ENCODE results near the gene VSIG10L2.

Gene VSIG10L2

DNA sequence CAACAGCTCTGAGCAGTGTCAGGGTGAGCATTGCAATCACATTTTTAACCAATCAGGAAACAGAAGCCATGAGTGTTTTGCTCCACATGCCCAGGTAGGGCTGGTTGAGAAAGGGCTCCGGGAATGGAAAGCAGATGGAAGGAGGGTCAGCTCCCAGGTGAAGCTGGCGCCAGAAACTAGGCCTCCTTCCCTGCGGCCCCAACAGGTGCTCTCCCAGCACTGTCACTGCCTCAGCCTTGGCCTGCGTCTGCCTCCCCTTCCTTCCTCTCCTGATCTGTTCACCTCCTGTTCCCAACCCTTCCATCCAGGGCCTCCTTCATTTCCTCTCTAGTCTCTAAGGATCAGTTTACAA is 4.6 kb upstream of the VSIG10L2 start:
- ATAC-seq: no peak
- TF ChIP-seq SNAI2 (CRISPR knock-in tag; IDR thresholded peaks at IDR 0.05) (no peak), ARNTL (CRISPR knock-in tag; IDR thresholded peaks at IDR 0.05; ENCODE audit: borderline replicate concordance, low read depth) (no peak), ISL1 (CRISPR knock-in tag; IDR thresholded peaks at IDR 0.05) (no peak), TOX (CRISPR knock-in tag; IDR thresholded peaks at IDR 0.05; ENCODE audit: borderline replicate concordance) (no peak), CSDC2 (CRISPR knock-in tag; IDR thresholded peaks at IDR 0.05) (no peak), BACH2 (CRISPR knock-in tag; IDR thresholded peaks at IDR 0.05; ENCODE audit: borderline replicate concordance) (no peak), ZFP3 (CRISPR knock-in tag; IDR thresholded peaks at IDR 0.05) (no peak), ZC3H10 (CRISPR knock-in tag; IDR thresholded peaks at IDR 0.05) (no peak), ZNF70 (CRISPR knock-in tag; IDR thresholded peaks at IDR 0.05) (no peak), OSR1 (CRISPR knock-in tag; IDR thresholded peaks at IDR 0.05) (no peak), GLIS3 (CRISPR knock-in tag; IDR thresholded peaks at IDR 0.05) (no peak), TCF4 (CRISPR knock-in tag; IDR thresholded peaks at IDR 0.05; ENCODE audit: borderline replicate concordance) (no peak), ESRRG (CRISPR knock-in tag; IDR thresholded peaks at IDR 0.05) (no peak), ZNF8 (CRISPR knock-in tag; IDR thresholded peaks at IDR 0.05) (no peak), ZNF565 (CRISPR knock-in tag; conservative IDR thresholded peaks at IDR 0.05; ENCODE audit: low read depth) (no peak), ZFP30 (CRISPR knock-in tag; IDR thresholded peaks at IDR 0.05) (no peak)
- TF ChIP-seq, protein P1, sequence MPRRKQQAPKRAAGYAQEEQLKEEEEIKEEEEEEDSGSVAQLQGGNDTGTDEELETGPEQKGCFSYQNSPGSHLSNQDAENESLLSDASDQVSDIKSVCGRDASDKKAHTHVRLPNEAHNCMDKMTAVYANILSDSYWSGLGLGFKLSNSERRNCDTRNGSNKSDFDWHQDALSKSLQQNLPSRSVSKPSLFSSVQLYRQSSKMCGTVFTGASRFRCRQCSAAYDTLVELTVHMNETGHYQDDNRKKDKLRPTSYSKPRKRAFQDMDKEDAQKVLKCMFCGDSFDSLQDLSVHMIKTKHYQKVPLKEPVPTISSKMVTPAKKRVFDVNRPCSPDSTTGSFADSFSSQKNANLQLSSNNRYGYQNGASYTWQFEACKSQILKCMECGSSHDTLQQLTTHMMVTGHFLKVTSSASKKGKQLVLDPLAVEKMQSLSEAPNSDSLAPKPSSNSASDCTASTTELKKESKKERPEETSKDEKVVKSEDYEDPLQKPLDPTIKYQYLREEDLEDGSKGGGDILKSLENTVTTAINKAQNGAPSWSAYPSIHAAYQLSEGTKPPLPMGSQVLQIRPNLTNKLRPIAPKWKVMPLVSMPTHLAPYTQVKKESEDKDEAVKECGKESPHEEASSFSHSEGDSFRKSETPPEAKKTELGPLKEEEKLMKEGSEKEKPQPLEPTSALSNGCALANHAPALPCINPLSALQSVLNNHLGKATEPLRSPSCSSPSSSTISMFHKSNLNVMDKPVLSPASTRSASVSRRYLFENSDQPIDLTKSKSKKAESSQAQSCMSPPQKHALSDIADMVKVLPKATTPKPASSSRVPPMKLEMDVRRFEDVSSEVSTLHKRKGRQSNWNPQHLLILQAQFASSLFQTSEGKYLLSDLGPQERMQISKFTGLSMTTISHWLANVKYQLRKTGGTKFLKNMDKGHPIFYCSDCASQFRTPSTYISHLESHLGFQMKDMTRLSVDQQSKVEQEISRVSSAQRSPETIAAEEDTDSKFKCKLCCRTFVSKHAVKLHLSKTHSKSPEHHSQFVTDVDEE (CRISPR knock-in tag; IDR thresholded peaks at IDR 0.05): no peak
- TF ChIP-seq, protein P2, sequence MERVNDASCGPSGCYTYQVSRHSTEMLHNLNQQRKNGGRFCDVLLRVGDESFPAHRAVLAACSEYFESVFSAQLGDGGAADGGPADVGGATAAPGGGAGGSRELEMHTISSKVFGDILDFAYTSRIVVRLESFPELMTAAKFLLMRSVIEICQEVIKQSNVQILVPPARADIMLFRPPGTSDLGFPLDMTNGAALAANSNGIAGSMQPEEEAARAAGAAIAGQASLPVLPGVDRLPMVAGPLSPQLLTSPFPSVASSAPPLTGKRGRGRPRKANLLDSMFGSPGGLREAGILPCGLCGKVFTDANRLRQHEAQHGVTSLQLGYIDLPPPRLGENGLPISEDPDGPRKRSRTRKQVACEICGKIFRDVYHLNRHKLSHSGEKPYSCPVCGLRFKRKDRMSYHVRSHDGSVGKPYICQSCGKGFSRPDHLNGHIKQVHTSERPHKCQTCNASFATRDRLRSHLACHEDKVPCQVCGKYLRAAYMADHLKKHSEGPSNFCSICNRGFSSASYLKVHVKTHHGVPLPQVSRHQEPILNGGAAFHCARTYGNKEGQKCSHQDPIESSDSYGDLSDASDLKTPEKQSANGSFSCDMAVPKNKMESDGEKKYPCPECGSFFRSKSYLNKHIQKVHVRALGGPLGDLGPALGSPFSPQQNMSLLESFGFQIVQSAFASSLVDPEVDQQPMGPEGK (CRISPR knock-in tag; IDR thresholded peaks at IDR 0.05; ENCODE audit: borderline replicate concordance): no peak
- TF ChIP-seq, protein P3, sequence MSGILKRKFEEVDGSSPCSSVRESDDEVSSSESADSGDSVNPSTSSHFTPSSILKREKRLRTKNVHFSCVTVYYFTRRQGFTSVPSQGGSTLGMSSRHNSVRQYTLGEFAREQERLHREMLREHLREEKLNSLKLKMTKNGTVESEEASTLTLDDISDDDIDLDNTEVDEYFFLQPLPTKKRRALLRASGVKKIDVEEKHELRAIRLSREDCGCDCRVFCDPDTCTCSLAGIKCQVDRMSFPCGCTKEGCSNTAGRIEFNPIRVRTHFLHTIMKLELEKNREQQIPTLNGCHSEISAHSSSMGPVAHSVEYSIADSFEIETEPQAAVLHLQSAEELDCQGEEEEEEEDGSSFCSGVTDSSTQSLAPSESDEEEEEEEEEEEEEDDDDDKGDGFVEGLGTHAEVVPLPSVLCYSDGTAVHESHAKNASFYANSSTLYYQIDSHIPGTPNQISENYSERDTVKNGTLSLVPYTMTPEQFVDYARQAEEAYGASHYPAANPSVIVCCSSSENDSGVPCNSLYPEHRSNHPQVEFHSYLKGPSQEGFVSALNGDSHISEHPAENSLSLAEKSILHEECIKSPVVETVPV (CRISPR knock-in tag; IDR thresholded peaks at IDR 0.05): no peak
- TF ChIP-seq, protein P4, sequence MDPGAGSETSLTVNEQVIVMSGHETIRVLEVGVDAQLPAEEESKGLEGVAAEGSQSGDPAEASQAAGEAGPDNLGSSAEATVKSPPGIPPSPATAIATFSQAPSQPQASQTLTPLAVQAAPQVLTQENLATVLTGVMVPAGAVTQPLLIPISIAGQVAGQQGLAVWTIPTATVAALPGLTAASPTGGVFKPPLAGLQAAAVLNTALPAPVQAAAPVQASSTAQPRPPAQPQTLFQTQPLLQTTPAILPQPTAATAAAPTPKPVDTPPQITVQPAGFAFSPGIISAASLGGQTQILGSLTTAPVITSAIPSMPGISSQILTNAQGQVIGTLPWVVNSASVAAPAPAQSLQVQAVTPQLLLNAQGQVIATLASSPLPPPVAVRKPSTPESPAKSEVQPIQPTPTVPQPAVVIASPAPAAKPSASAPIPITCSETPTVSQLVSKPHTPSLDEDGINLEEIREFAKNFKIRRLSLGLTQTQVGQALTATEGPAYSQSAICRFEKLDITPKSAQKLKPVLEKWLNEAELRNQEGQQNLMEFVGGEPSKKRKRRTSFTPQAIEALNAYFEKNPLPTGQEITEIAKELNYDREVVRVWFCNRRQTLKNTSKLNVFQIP (CRISPR knock-in tag; IDR thresholded peaks at IDR 0.05; ENCODE audit: borderline replicate concordance, low read depth): no peak

DNA sequence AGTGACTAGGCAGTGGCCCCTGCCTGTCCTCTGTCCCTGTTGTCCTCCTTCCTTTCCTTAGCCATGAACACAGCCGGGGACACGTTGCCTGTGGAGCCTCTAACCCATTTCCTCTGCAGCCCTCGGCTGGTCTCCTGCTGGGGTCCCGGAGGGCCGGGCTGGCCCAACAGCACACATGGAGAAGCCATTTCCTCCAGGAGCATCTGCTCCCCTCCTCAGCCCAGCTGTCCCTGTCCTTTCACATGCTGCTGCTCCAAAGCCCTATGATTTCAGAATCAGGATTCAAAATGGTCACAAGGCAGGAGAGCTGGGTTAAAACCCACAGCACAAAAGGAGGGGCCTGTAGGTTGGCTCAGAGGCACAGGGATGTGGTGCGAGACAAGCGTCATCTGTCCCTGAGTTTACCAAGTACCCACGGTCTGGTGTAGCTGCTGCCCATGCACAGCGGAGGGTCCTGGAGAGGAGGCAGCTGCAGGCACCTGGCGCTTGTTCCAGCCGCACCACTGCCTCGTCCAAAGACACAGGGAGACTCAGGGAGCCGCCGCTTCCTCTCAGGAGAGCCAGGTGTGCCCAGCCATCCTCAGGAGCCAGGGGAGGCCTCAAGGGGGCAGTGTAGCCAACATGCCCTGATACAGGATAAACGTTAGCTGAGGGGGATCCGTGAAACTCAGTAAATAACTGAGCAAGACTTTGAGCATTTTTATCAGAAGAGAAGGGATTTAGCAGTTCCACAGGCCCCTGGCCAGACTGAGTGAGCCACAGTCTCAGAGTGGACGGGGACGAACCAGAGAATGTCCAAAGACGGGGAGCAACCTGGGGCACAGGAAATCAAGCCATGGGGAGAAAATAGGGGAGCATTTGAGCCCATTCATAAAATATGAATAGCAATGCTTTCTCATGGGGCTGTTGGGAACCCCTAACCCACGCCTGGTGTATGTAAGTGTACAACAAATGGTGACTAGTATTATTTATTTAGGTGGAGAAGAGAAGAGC is 3.9 kb upstream of the VSIG10L2 start:
- peak; percentile 84 for ATAC-seq

DNA sequence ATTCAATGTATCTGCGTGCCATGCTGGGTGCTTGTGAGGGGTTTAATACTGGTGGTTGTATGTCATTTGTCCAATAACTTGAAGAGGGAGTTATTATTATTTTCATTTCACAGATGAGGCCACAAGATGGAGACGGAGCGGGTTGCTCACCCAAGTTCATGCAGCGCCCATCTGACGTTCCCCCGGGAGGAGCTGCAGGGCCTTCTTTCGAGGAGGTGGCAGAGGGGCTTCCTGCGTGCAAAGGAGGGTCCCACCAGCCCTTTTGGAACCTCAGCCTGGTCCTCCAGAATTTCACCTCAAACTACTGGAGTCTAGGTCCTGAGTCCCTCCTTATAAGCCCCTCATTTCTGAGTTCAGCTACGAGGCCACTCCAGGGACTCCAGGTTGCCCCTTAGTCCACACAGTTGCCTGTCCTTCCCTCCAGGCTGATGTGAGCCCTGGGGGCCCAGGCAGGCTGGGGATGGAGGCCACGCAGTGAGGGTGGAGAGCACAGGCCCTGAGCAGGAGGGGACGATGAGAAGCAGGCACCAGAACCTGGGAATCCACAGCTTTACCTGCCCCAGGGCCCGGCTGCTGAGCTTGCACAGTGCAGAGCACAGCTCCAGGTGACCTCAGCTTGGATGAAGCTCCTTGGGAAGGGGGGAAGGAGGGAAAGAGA is 2.9 kb upstream of the VSIG10L2 start:
- no peak for ATAC-seq
- TF ChIP-seq ZC3H10 (CRISPR knock-in tag; IDR thresholded peaks at IDR 0.05) (no peak), SNAI2 (CRISPR knock-in tag; IDR thresholded peaks at IDR 0.05) (no peak), RARB (CRISPR knock-in tag; IDR thresholded peaks at IDR 0.05) (no peak), ZFP3 (CRISPR knock-in tag; IDR thresholded peaks at IDR 0.05) (no peak), ESRRG (CRISPR knock-in tag; IDR thresholded peaks at IDR 0.05) (no peak), TCF4 (CRISPR knock-in tag; IDR thresholded peaks at IDR 0.05; ENCODE audit: borderline replicate concordance) (no peak), ZNF8 (CRISPR knock-in tag; IDR thresholded peaks at IDR 0.05) (no peak), CSDC2 (CRISPR knock-in tag; IDR thresholded peaks at IDR 0.05) (no peak), TOX (CRISPR knock-in tag; IDR thresholded peaks at IDR 0.05; ENCODE audit: borderline replicate concordance) (no peak)
- TF ChIP-seq, protein P4 (CRISPR knock-in tag; IDR thresholded peaks at IDR 0.05; ENCODE audit: borderline replicate concordance, low read depth): no peak
- TF ChIP-seq, protein P5, sequence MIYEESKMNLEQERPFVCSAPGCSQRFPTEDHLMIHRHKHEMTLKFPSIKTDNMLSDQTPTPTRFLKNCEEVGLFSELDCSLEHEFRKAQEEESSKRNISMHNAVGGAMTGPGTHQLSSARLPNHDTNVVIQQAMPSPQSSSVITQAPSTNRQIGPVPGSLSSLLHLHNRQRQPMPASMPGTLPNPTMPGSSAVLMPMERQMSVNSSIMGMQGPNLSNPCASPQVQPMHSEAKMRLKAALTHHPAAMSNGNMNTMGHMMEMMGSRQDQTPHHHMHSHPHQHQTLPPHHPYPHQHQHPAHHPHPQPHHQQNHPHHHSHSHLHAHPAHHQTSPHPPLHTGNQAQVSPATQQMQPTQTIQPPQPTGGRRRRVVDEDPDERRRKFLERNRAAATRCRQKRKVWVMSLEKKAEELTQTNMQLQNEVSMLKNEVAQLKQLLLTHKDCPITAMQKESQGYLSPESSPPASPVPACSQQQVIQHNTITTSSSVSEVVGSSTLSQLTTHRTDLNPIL (CRISPR knock-in tag; IDR thresholded peaks at IDR 0.05; ENCODE audit: low read depth): no peak

More for the DNA sequence above, 3.9 kb upstream of the VSIG10L2 start:
- TF ChIP-seq ESRRG (CRISPR knock-in tag; IDR thresholded peaks at IDR 0.05): no peak
- no peak for TF ChIP-seq TOX (CRISPR knock-in tag; IDR thresholded peaks at IDR 0.05; ENCODE audit: borderline replicate concordance)

All from SK-N-SH treated with all-trans-retinoic acid at 6 μM for 48 hours (cell line).